Mesothelial cell of epicardium (in vitro differentiated cells): ENCODE data around the gene ZWILCH. TPM values are rescaled to one million over a fixed set of nuclear protein-coding genes. Genes with fewer than 3 reads are reported as not detected.

Experiments
- DNase-seq, 2 experiments: peaks; one replicate each; pipeline ENCODE4 v3.0.0; 2021; ENCODE audit warnings: low spot score in 2 of 2; ENCODE audit not compliant: unreplicated experiment in 2 of 2
- H3K27ac Mint-ChIP-seq: 2 replicates; pipeline ENCODE4 v1.8.0; 2021; ENCODE audit warnings: mixed read lengths
- H3K27me3 Mint-ChIP-seq: 2 replicates; pipeline ENCODE4 v1.8.0; 2021; ENCODE audit warnings: low read depth, mixed read lengths
- H3K36me3 Mint-ChIP-seq: 2 replicates; pipeline ENCODE4 v1.8.0; 2021; ENCODE audit warnings: mixed read lengths
- H3K4me1 Mint-ChIP-seq: 2 replicates; pipeline ENCODE4 v1.8.0; 2021; ENCODE audit warnings: mixed read lengths
- H3K4me3 Mint-ChIP-seq: 2 replicates; pipeline ENCODE4 v1.8.0; 2021; ENCODE audit warnings: mild to moderate bottlenecking, moderate library complexity, mixed read lengths
- H3K9me3 Mint-ChIP-seq: 2 replicates; pipeline ENCODE4 v1.8.0; 2021; ENCODE audit warnings: mixed read lengths
- CTCF ChIP-seq: fragments of 200-600 bp; sonication (generic); IDR thresholded peaks from one replicate; pipeline ENCODE4 v1.5.0; 2021; ENCODE audit warnings: antibody characterized with exemption; ENCODE audit not compliant: unreplicated experiment
- total RNA-seq: library from RNA; stranded (reverse); gene quantifications from 3 replicates; pipeline ENCODE4 v1.2.1, GENCODE V29; 2021

The ZWILCH gene
- total RNA-seq, 1 donor from 2014 or later = 16.5 TPM

GRCh38 chr15:66569461-66570137 lies 64.5 kb downstream of the ZWILCH start:
- Mint-ChIP-seq H3K36me3 (no peaks in the 10 kb centered on the region), H3K4me1 (peaks cover 25% of the 10 kb centered on the region), H3K9me3 (no peaks in the 10 kb centered on the region), H3K27me3 (no peaks in the 10 kb centered on the region), H3K27ac (no peak overlapping the region), H3K4me3 (no peak overlapping the region)
- peak in 1 of 2 experiments; percentile 20 for DNase-seq
- TF ChIP-seq CTCF = no peak

- no peaks in the 10 kb centered on the region for H3K9me3 Mint-ChIP-seq
- peaks cover 21% of the 10 kb centered on the region for H3K4me1 Mint-ChIP-seq
- no peaks in the 10 kb centered on the region for H3K27me3 Mint-ChIP-seq
- no peak overlapping the region for H3K4me3 Mint-ChIP-seq
- no peak for TF ChIP-seq CTCF
- H3K27ac Mint-ChIP-seq = no peak overlapping the region
- DNase-seq = peak in 1 of 2 experiments; percentile 29
- no peaks in the 10 kb centered on the region for H3K36me3 Mint-ChIP-seq
Measured at GRCh38 chr15:66570327-66570726, 65.2 kb downstream of the ZWILCH start.

- H3K27ac Mint-ChIP-seq = no peak overlapping the region
- no peaks in the 10 kb centered on the region for H3K36me3 Mint-ChIP-seq
- no peaks in the 10 kb centered on the region for H3K9me3 Mint-ChIP-seq
- TF ChIP-seq CTCF = no peak
- peaks cover 16% of the 10 kb centered on the region for H3K4me1 Mint-ChIP-seq
- no peaks in the 10 kb centered on the region for H3K27me3 Mint-ChIP-seq
- H3K4me3 Mint-ChIP-seq = no peak overlapping the region
- no peak for DNase-seq
Measured at GRCh38 chr15:66570842-66571478, 65.8 kb downstream of the ZWILCH start.

GRCh38 chr15:66572146-66572545 lies 67.0 kb downstream of the ZWILCH start:
- H3K4me3 Mint-ChIP-seq = no peak overlapping the region
- no peaks in the 10 kb centered on the region for H3K36me3 Mint-ChIP-seq
- peaks cover 5% of the 10 kb centered on the region for H3K4me1 Mint-ChIP-seq
- TF ChIP-seq CTCF = no peak
- H3K27ac Mint-ChIP-seq = no peak overlapping the region
- H3K9me3 Mint-ChIP-seq = no peaks in the 10 kb centered on the region
- H3K27me3 Mint-ChIP-seq = no peaks in the 10 kb centered on the region
- no peak for DNase-seq

GRCh38 chr15:66573348-66573718 lies 68.2 kb downstream of the ZWILCH start:
- H3K27me3 Mint-ChIP-seq = no peaks in the 10 kb centered on the region
- no peak overlapping the region for H3K4me3 Mint-ChIP-seq
- no peaks in the 10 kb centered on the region for H3K9me3 Mint-ChIP-seq
- H3K36me3 Mint-ChIP-seq = no peaks in the 10 kb centered on the region
- no peak for TF ChIP-seq CTCF
- no peak for DNase-seq
- no peak overlapping the region for H3K27ac Mint-ChIP-seq
- peaks cover 5% of the 10 kb centered on the region for H3K4me1 Mint-ChIP-seq
